Measurements from ENCODE around the gene MYBPC1. TPM values are rescaled to one million over a fixed set of nuclear protein-coding genes. Genes with fewer than 3 reads are reported as not detected.

MYBPC1 gene
- total and polyA plus RNA-seq, 9 of the 15 experiments (the other 6 are each of a cell fraction or from before 2014, with no cell fraction given) = not detected

DNA sequence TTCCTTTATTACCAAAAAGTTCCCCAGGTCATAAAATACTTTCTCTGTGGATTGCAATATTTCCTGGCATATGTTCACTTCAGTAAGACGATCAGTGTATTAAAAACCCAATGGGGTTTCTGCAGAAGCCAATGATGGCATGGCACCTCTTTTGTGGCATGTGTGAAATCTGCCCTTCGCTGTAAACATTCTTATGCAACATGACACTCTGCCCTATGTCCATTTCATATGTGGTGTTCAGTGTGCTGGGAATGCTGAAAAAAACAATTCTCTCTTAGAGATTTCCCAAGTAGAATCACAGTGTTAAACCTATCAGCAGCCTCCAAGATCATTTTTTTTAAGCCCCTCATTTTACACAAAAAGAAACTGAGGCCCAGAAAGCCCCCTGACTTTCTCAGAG lies 2.3 kb upstream of the MYBPC1 start:
- CTCF ChIA-PET (ENCODE audit: low intra/inter-chr PET ratio) = no interaction called here
- Histone ChIP-seq H3K9me3 (replicated peaks; ENCODE audit: control insufficient read depth, insufficient read depth, low read depth, low read length) (no peaks in the 10 kb centered on the region), H3K4me1 (replicated peaks in 1 of 2; ENCODE audit: control insufficient read depth in 2 of 2, insufficient read depth in 2 of 2, low read length in 2 of 2) (no peaks in the 10 kb centered on the region), H2AFZ (ENCODE audit: low read depth, low read length) (no peak overlapping the region), H3K9me1 (ENCODE audit: control insufficient read depth, insufficient read depth, low read length) (no peaks in the 10 kb centered on the region), H3K27me3 (ENCODE audit: control insufficient read depth in 2 of 2, insufficient read depth in 2 of 2, low read length in 2 of 2) (no peaks in the 10 kb centered on the region), H3K79me2 (ENCODE audit: control insufficient read depth, insufficient read depth, low read length) (no peaks in the 10 kb centered on the region), H3K9ac (ENCODE audit: insufficient read depth in 1 of 2, low read depth in 2 of 2, low read length in 2 of 2) (no peak overlapping the region), H3K27ac (ENCODE audit: extremely low read depth, low read depth, low read length) (no peak overlapping the region), H3K4me3 (no peak overlapping the region), H3K4me2 (ENCODE audit: insufficient read depth, low read length) (no peak overlapping the region), H4K20me1 (replicated peaks; ENCODE audit: control insufficient read depth, insufficient read depth, low read length) (no peaks in the 10 kb centered on the region), H3K36me3 (ENCODE audit: control insufficient read depth, insufficient read depth, low read length) (no peaks in the 10 kb centered on the region)
- FAIRE-seq (no peak), ATAC-seq (no peak), DNase-seq (ENCODE audit: extremely low read depth in 1 of 4, low spot score in 3 of 4) (no peak)
- no TSS peak for BruUV-seq (replicated peaks)
- no peak for TF ChIP-seq DEAF1 (CRISPR knock-in tag; IDR thresholded peaks at IDR 0.05)
- TF ChIP-seq NFATC3 (IDR thresholded peaks at IDR 0.05) = no peak
- TF ChIP-seq SMAD4 (CRISPR knock-in tag; conservative IDR thresholded peaks at IDR 0.05) = no peak
- no peak for TF ChIP-seq MECOM (CRISPR knock-in tag; IDR thresholded peaks at IDR 0.05)
- TF ChIP-seq, protein P1, sequence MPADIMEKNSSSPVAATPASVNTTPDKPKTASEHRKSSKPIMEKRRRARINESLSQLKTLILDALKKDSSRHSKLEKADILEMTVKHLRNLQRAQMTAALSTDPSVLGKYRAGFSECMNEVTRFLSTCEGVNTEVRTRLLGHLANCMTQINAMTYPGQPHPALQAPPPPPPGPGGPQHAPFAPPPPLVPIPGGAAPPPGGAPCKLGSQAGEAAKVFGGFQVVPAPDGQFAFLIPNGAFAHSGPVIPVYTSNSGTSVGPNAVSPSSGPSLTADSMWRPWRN (IDR thresholded peaks at IDR 0.05; ENCODE audit: low read depth) = no peak
- TF ChIP-seq ESRRB (CRISPR knock-in tag; IDR thresholded peaks at IDR 0.05; ENCODE audit: borderline replicate concordance) = no peak
- no peak for TF ChIP-seq SRSF9 (IDR thresholded peaks at IDR 0.05; ENCODE audit: borderline replicate concordance, low read depth, low read length)
- POLR2A ChIA-PET = no interaction called here
- intact Hi-C loops (cut with micrococcal nuclease) = no loop called here
- in situ Hi-C loops (cut with MboI) = no loop called here
- WGBS (ENCODE audit: insufficient coverage, low coverage, missing lambda C conversion rate) = 0% methylated on average over 2 of the region's 2 CpGs

Measured in K562 (cell line).